Measurements from ENCODE around the gene C2. TPM values are rescaled to one million over a fixed set of nuclear protein-coding genes. Genes with fewer than 3 reads are reported as not detected.
"Not testable (repeated sequence)": the region's sequence is repeated elsewhere in the genome, so short reads cannot be mapped to it uniquely, and the experiment has no call there.

Gene C2
- total and polyA plus RNA-seq, 3 donors from 2014 or later = 5.1 to 24.8 (median 6.3) TPM

DNA sequence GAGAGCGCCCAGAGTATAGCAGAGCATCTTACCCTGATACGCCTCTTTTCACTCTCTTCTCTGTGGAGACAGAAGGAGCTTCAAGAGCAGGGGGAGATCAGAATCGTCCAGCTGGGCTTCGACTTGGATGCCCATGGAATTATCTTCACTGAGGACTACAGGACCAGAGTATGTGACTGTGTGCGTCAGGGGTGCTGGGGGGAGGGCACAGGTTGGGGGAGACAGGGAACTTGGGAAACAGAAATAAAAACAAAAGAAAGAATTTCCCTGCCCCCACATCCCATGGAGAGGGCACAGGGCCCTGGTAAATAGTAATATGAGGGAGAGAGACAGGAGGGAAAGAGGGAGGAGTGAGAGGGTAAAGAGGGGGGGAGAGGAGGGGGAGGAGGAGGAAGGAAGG, 51.3 kb downstream of the C2 start:
- H3K27ac ChIP-seq = no peak overlapping the region
- no peaks in the 10 kb centered on the region for H3K9me3 ChIP-seq
- intact Hi-C loops (cut with DNase I; ENCODE audit: low total_unique reads) = no loop called here
- no peaks in the 10 kb centered on the region for H3K4me1 ChIP-seq
- WGBS, 2 donors = 94 to 96% methylated on average over 5 of the region's 5 CpGs
- H3K4me3 ChIP-seq = no peak overlapping the region
- H3K27me3 ChIP-seq = no peaks in the 10 kb centered on the region
- no peak for DNase-seq
- H3K36me3 ChIP-seq (ENCODE audit: low read depth, missing control alignments) = no peaks in the 10 kb centered on the region
- TF ChIP-seq, protein P1, sequence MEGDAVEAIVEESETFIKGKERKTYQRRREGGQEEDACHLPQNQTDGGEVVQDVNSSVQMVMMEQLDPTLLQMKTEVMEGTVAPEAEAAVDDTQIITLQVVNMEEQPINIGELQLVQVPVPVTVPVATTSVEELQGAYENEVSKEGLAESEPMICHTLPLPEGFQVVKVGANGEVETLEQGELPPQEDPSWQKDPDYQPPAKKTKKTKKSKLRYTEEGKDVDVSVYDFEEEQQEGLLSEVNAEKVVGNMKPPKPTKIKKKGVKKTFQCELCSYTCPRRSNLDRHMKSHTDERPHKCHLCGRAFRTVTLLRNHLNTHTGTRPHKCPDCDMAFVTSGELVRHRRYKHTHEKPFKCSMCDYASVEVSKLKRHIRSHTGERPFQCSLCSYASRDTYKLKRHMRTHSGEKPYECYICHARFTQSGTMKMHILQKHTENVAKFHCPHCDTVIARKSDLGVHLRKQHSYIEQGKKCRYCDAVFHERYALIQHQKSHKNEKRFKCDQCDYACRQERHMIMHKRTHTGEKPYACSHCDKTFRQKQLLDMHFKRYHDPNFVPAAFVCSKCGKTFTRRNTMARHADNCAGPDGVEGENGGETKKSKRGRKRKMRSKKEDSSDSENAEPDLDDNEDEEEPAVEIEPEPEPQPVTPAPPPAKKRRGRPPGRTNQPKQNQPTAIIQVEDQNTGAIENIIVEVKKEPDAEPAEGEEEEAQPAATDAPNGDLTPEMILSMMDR (IDR thresholded peaks at IDR 0.05) = no peak
- TF ChIP-seq POLR2A (IDR thresholded peaks at IDR 0.05) = no peak

DNA sequence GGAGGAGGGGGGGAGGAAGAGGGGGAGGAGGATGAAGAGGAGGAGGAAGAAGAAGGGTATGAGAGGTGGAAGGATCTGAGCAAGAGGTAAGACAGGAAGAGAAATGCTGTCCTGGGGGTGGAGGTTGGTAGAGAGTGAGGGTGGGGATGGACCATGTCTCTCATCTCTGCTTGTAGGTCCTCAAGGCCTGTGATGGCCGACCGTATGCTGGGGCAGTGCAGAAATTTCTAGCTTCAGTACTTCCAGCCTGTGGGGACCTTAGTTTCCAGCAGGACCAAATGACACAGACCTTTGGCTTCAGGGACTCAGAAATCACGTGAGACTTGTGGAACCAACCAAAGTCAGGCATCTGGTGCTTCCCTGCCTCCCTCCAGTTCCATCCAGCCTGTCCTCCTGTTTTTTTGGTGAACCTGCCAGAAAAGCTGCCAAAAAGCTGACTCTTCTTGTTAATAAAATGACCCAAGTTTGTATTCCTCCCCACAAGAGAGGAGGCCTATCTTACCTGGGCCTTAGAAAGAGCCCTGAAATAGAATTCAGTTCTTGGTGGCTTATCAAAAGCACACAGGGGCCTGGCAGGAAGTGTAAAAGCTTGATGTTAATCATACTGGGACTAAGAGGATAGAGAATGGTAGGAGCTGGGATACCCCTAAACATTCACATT, 51.9 kb downstream of the C2 start:
- Histone ChIP-seq H3K36me3 (ENCODE audit: low read depth, missing control alignments) (no peaks in the 10 kb centered on the region), H3K27me3 (no peaks in the 10 kb centered on the region), H3K9me3 (no peaks in the 10 kb centered on the region), H3K4me1 (no peaks in the 10 kb centered on the region), H3K27ac (no peak overlapping the region), H3K4me3 (no peak overlapping the region)
- intact Hi-C loops (cut with DNase I; ENCODE audit: low total_unique reads) = no loop called here
- no peak for DNase-seq
- TF ChIP-seq POLR2A (IDR thresholded peaks at IDR 0.05) = no peak
- TF ChIP-seq, protein P1 (IDR thresholded peaks at IDR 0.05) = no peak
- 82% methylated on average over 3 of the region's 3 CpGs for WGBS, 2 donors

DNA sequence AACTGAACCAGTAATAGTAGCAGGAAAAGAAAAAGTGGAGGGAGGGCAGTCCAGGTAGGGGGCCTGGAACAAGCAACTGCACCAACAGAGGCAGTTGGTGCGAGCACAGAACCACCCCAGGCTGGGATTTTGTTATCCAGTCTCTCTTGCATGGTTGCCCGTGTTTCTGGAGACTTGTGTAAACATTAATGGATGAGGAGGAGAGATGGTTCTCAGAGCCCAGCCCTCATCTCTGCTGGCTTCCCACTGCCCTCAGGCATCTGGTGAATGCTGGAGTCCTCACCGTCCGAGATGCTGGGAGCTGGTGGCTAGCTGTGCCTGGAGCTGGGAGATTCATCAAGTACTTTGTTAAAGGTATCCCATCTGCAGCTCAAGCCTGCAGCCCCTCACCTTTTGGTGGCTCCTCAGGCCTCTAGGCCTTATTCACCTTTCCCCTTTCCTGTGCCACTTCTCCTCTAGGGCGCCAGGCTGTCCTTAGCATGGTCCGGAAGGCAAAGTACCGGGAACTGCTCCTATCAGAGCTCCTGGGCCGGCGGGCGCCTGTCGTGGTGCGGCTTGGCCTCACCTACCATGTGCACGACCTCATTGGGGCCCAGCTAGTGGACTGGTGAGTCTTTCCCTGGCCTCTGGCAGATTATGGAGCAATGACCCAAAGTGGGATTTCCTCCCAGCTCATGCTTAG, 52.8 kb downstream of the C2 start:
- H3K27ac ChIP-seq; H3K9me3 ChIP-seq; H3K36me3 ChIP-seq (ENCODE audit: low read depth, missing control alignments); H3K4me1 ChIP-seq; DNase-seq; H3K4me3 ChIP-seq; H3K27me3 ChIP-seq; intact Hi-C loops (cut with DNase I; ENCODE audit: low total_unique reads): not testable (repeated sequence)
- WGBS, 2 donors = 88 to 92% methylated on average over 4 to 13 of the region's 13 CpGs

DNA sequence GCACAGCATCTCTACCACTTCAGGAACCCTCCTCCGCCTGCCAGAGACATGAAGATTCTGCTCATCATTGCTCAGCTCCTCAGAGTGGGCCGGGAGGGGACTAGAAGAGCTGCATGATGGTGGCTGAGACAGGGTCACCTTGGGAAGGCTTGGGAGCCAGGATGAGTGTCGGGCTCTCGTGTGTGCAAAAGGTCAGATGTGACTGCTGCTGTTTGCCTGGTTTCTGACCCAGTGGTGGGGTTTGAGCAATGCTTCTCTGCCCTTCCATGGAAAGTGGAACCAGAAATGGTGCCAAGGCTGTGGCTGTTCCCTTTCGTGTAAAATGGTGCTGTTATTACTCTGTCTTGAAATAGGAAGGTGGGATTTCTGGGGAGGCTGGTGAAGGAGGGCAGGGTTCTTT, 53.5 kb downstream of the C2 start:
- H3K4me3 ChIP-seq; intact Hi-C loops (cut with DNase I; ENCODE audit: low total_unique reads); H3K9me3 ChIP-seq; DNase-seq; H3K36me3 ChIP-seq (ENCODE audit: low read depth, missing control alignments); H3K27ac ChIP-seq; H3K27me3 ChIP-seq; H3K4me1 ChIP-seq: not testable (repeated sequence)
- no CpG with 5 or more reads among the region's 5 CpGs for WGBS, 2 donors

DNA sequence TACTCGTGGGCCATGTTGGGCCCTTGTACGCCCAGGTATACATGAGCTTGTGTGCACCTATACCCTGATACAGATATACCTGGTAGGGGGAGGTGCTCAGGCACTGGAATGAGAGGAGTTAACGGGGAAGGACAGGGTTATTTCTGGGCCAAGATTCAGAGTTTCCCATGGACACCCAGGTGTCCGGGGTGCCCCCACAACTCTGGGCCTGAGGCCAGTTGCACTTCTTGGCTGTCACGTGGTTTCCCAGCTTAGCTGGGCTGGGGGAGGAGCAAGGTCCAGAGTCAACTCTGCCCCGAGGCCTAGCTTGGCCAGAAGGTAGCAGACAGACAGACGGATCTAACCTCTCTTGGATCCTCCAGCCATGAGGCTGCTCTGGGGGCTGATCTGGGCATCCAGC, 54.2 kb downstream of the C2 start, which contains the start of gene C4A:
C4A (plus strand) TSS at position 314 of the 400 bp plus-strand sequence; CDS start at position 365, 51 bp downstream.
- DNase-seq; H3K4me1 ChIP-seq; intact Hi-C loops (cut with DNase I; ENCODE audit: low total_unique reads); H3K27me3 ChIP-seq; H3K4me3 ChIP-seq; H3K9me3 ChIP-seq; H3K27ac ChIP-seq; H3K36me3 ChIP-seq (ENCODE audit: low read depth, missing control alignments): not testable (repeated sequence)
- WGBS, 2 donors = no CpG with 5 or more reads among the region's 7 CpGs

DNA sequence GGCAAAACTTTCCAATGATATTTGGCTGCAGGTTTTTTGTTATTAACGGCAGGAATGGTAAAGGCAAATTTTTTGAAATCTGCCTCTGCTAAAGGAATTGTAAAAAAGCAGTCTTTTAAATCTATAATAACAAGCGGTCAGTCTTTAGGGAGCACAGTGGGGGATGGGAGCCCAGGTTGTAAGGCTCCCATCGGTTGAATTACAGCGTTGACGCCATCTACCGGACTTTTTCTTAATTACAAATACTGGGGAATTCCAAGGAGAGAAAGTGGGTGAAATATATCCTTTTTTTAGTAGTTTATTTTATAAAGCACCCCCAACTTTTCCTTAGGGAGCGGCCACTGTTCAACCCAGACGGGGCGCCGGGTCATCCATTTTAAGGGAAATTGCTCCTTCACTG, 61.8 kb downstream of the C2 start:
- H3K27ac ChIP-seq; H3K4me1 ChIP-seq; H3K27me3 ChIP-seq; H3K4me3 ChIP-seq; H3K36me3 ChIP-seq (ENCODE audit: low read depth, missing control alignments); DNase-seq; H3K9me3 ChIP-seq; intact Hi-C loops (cut with DNase I; ENCODE audit: low total_unique reads): not testable (repeated sequence)
- no CpG with 5 or more reads among the region's 10 CpGs for WGBS, 2 donors

DNA sequence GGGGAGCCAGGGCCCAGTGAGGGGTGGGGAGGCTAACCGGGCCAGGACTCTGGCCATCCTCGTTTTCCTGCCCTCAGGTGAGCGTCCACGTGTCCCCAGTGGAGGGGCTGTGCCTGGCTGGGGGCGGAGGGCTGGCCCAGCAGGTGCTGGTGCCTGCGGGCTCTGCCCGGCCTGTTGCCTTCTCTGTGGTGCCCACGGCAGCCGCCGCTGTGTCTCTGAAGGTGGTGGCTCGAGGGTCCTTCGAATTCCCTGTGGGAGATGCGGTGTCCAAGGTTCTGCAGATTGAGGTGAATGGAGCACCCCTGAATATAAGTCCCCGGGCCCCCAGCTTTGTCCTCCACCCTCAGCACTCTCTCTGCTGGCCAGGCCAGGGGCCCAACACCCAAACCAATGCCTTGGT, 66.9 kb downstream of the C2 start:
- H3K27ac ChIP-seq; H3K4me1 ChIP-seq; H3K27me3 ChIP-seq; H3K9me3 ChIP-seq; intact Hi-C loops (cut with DNase I; ENCODE audit: low total_unique reads); H3K4me3 ChIP-seq; DNase-seq; H3K36me3 ChIP-seq (ENCODE audit: low read depth, missing control alignments): not testable (repeated sequence)
- 100% methylated on average over 9 of the region's 14 CpGs; no CpG with 5 or more reads in 1 of the 2 donors for WGBS, 2 donors

MicroRNAs within 50 kb of the gene (microRNA counts, 767-probe panel; counts per million panel counts)
- 0 to 152 counts per million in 2 donors for microRNA hsa-miR-1236

Small RNAs within 50 kb of the gene (microRNA-seq; reads per million reads assigned to microRNA genes)
- 0 to 2.8 reads per million in 2 donors for gene MIR1236 (ENCODE audit: borderline number of aligned reads in 2 of 2, borderline replicate concordance in 1 of 2)

Small RNAs within 50 kb of the gene (small RNA-seq; reads per million reads assigned to genes)
- 0 reads per million in 2 donors for gene AL645922.1

Other genes with a start within 250 kb of the C2 start
Only the 30 nearest of the 34 such genes appear.
- 10 to 100 TPM; 77.0 to 85.9 TPM for gene ABHD16A, start 224.4 kb upstream of the C2 start, total RNA-seq
- 108 TPM for gene ABHD16A, start 224.4 kb upstream of the C2 start, polyA plus RNA-seq (ENCODE audit: insufficient read depth, low read depth, low replicate concordance)
- not detected for gene LY6G6F, start 220.9 kb upstream of the C2 start, total RNA-seq
- gene LY6G6F, start 220.9 kb upstream of the C2 start, polyA plus RNA-seq (ENCODE audit: insufficient read depth, low read depth, low replicate concordance) = 0.41 TPM
- gene LY6G6D, start 212.4 kb upstream of the C2 start, total RNA-seq = not detected
- not detected for gene LY6G6D, start 212.4 kb upstream of the C2 start, polyA plus RNA-seq (ENCODE audit: insufficient read depth, low read depth, low replicate concordance)
- under 1 TPM in 1 of 2 donors, not detected in 1; 0.39 TPM for gene LY6G6C, start 206.0 kb upstream of the C2 start, total RNA-seq
- gene LY6G6C, start 206.0 kb upstream of the C2 start, polyA plus RNA-seq (ENCODE audit: insufficient read depth, low read depth, low replicate concordance) = 1.4 TPM
- under 1 TPM; 0.74 to 0.94 TPM for gene MPIG6B, start 204.3 kb upstream of the C2 start, total RNA-seq
- gene MPIG6B, start 204.3 kb upstream of the C2 start, polyA plus RNA-seq (ENCODE audit: insufficient read depth, low read depth, low replicate concordance) = 1.3 TPM
- gene DDAH2, start 198.4 kb upstream of the C2 start, total RNA-seq = 10 to 100 TPM; 19.6 to 38.0 TPM
- 50.8 TPM for gene DDAH2, start 198.4 kb upstream of the C2 start, polyA plus RNA-seq (ENCODE audit: insufficient read depth, low read depth, low replicate concordance)
- gene CLIC1, start 191.2 kb upstream of the C2 start, total RNA-seq = 10 to 100 TPM; 35.4 to 93.5 TPM
- 130 TPM for gene CLIC1, start 191.2 kb upstream of the C2 start, polyA plus RNA-seq (ENCODE audit: insufficient read depth, low read depth, low replicate concordance)
- 100 to 1,000 TPM in 1 of 2 donors, 10 to 100 TPM in 1; 77.6 to 135 TPM for gene MSH5, start 187.7 kb upstream of the C2 start, total RNA-seq
- 36.2 TPM for gene MSH5, start 187.7 kb upstream of the C2 start, polyA plus RNA-seq (ENCODE audit: insufficient read depth, low read depth, low replicate concordance)
- gene SAPCD1, start 165.1 kb upstream of the C2 start, total RNA-seq = 10 to 100 TPM; 10.4 to 11.6 TPM
- 5.9 TPM for gene SAPCD1, start 165.1 kb upstream of the C2 start, polyA plus RNA-seq (ENCODE audit: insufficient read depth, low read depth, low replicate concordance)
- 1 to 10 TPM; 3.1 to 6.3 TPM for gene VWA7, start 150.4 kb upstream of the C2 start, total RNA-seq
- gene VWA7, start 150.4 kb upstream of the C2 start, polyA plus RNA-seq (ENCODE audit: insufficient read depth, low read depth, low replicate concordance) = 2.7 TPM
- gene VARS1, start 132.0 kb upstream of the C2 start, total RNA-seq = 100 to 1,000 TPM in 1 of 2 donors, 10 to 100 TPM in 1; 94.8 to 131 TPM
- 156 TPM for gene VARS1, start 132.0 kb upstream of the C2 start, polyA plus RNA-seq (ENCODE audit: insufficient read depth, low read depth, low replicate concordance)
- 10 to 100 TPM; 43.3 to 49.6 TPM for gene LSM2, start 120.8 kb upstream of the C2 start, total RNA-seq
- gene LSM2, start 120.8 kb upstream of the C2 start, polyA plus RNA-seq (ENCODE audit: insufficient read depth, low read depth, low replicate concordance) = 55.5 TPM
- 10 to 100 TPM; 30.3 to 87.9 TPM for gene HSPA1L, start 112.4 kb upstream of the C2 start, total RNA-seq
- gene HSPA1L, start 112.4 kb upstream of the C2 start, polyA plus RNA-seq (ENCODE audit: insufficient read depth, low read depth, low replicate concordance) = 103 TPM
- 100 to 1,000 TPM; 113 to 151 TPM for gene HSPA1A, start 112.2 kb upstream of the C2 start, total RNA-seq
- 90.4 TPM for gene HSPA1A, start 112.2 kb upstream of the C2 start, polyA plus RNA-seq (ENCODE audit: insufficient read depth, low read depth, low replicate concordance)
- gene HSPA1B, start 100.0 kb upstream of the C2 start, total RNA-seq = 100 to 1,000 TPM; 167 to 204 TPM
- 127 TPM for gene HSPA1B, start 100.0 kb upstream of the C2 start, polyA plus RNA-seq (ENCODE audit: insufficient read depth, low read depth, low replicate concordance)
- gene NEU1, start 64.9 kb upstream of the C2 start, total RNA-seq = 10 to 100 TPM; 31.7 to 65.9 TPM
- 27.4 TPM for gene NEU1, start 64.9 kb upstream of the C2 start, polyA plus RNA-seq (ENCODE audit: insufficient read depth, low read depth, low replicate concordance)
- gene SLC44A4, start 48.7 kb upstream of the C2 start, total RNA-seq = 1 to 10 TPM in 1 of 2 donors, under 1 TPM in 1; 0.87 to 1.2 TPM
- 6.3 TPM for gene SLC44A4, start 48.7 kb upstream of the C2 start, polyA plus RNA-seq (ENCODE audit: insufficient read depth, low read depth, low replicate concordance)
- 100 to 1,000 TPM; 102 to 106 TPM for gene EHMT2, start 30.0 kb upstream of the C2 start, total RNA-seq
- 82.2 TPM for gene EHMT2, start 30.0 kb upstream of the C2 start, polyA plus RNA-seq (ENCODE audit: insufficient read depth, low read depth, low replicate concordance)
- 1 to 10 TPM; 5.3 to 5.6 TPM for gene ZBTB12, start 25.6 kb upstream of the C2 start, total RNA-seq
- 6.3 TPM for gene ZBTB12, start 25.6 kb upstream of the C2 start, polyA plus RNA-seq (ENCODE audit: insufficient read depth, low read depth, low replicate concordance)
- 1 to 10 TPM; 4.8 to 5.8 TPM for gene CFB, start 18.4 kb downstream of the C2 start, total RNA-seq
- 38.6 TPM for gene CFB, start 18.4 kb downstream of the C2 start, polyA plus RNA-seq (ENCODE audit: insufficient read depth, low read depth, low replicate concordance)
- 100 to 1,000 TPM; 181 to 219 TPM for gene NELFE, start 31.3 kb downstream of the C2 start, total RNA-seq
- 292 TPM for gene NELFE, start 31.3 kb downstream of the C2 start, polyA plus RNA-seq (ENCODE audit: insufficient read depth, low read depth, low replicate concordance)
- gene SKIC2, start 31.5 kb downstream of the C2 start, total RNA-seq = 10 to 100 TPM; 59.2 to 73.0 TPM
- 39.6 TPM for gene SKIC2, start 31.5 kb downstream of the C2 start, polyA plus RNA-seq (ENCODE audit: insufficient read depth, low read depth, low replicate concordance)
- 10 to 100 TPM; 43.7 to 59.1 TPM for gene DXO, start 44.4 kb downstream of the C2 start, total RNA-seq
- gene DXO, start 44.4 kb downstream of the C2 start, polyA plus RNA-seq (ENCODE audit: insufficient read depth, low read depth, low replicate concordance) = 96.6 TPM
- 100 to 1,000 TPM in 1 of 2 donors, 10 to 100 TPM in 1; 24.6 to 123 TPM for gene C4A, start 54.3 kb downstream of the C2 start, total RNA-seq
- gene C4A, start 54.3 kb downstream of the C2 start, polyA plus RNA-seq (ENCODE audit: insufficient read depth, low read depth, low replicate concordance) = 114 TPM
- 10 to 100 TPM; 21.3 to 96.7 TPM for gene C4B, start 87.1 kb downstream of the C2 start, total RNA-seq
- gene C4B, start 87.1 kb downstream of the C2 start, polyA plus RNA-seq (ENCODE audit: insufficient read depth, low read depth, low replicate concordance) = 125 TPM
- gene CYP21A2, start 110.7 kb downstream of the C2 start, total RNA-seq = 1 to 10 TPM in 1 of 2 donors, under 1 TPM in 1; 0.81 to 1.7 TPM
- 0.96 TPM for gene CYP21A2, start 110.7 kb downstream of the C2 start, polyA plus RNA-seq (ENCODE audit: insufficient read depth, low read depth, low replicate concordance)
- gene TNXB, start 181.6 kb downstream of the C2 start, total RNA-seq = 10 to 100 TPM; 42.4 to 44.0 TPM
- 78.2 TPM for gene TNXB, start 181.6 kb downstream of the C2 start, polyA plus RNA-seq (ENCODE audit: insufficient read depth, low read depth, low replicate concordance)
- gene ATF6B, start 200.5 kb downstream of the C2 start, total RNA-seq = 100 to 1,000 TPM; 120 to 138 TPM
- 76.3 TPM for gene ATF6B, start 200.5 kb downstream of the C2 start, polyA plus RNA-seq (ENCODE audit: insufficient read depth, low read depth, low replicate concordance)
- 1 to 10 TPM; 7.2 to 9.5 TPM for gene FKBPL, start 202.6 kb downstream of the C2 start, total RNA-seq
- gene FKBPL, start 202.6 kb downstream of the C2 start, polyA plus RNA-seq (ENCODE audit: insufficient read depth, low read depth, low replicate concordance) = 11.6 TPM
- 1 to 10 TPM; 4.2 to 6.2 TPM for gene PRRT1, start 224.2 kb downstream of the C2 start, total RNA-seq
- gene PRRT1, start 224.2 kb downstream of the C2 start, polyA plus RNA-seq (ENCODE audit: insufficient read depth, low read depth, low replicate concordance) = 6.1 TPM